Cardiac fibroblast (primary cell): ENCODE results near the gene REST.
A peak's percentile ranks its signal among the peaks of the same experiment; 100 is the strongest.

ENCODE experiments used
- DNase-seq, 2 donors: peaks; one replicate each; pipeline versions ENCODE4 v3.0.0 to v3.0.0-alpha.2; 2010; ENCODE audit warnings: low read depth in 2 of 2
- H3K4me3 ChIP-seq, 2 donors: replicated peaks in 1 of 2; 1 replicate in 1 of 2; 2 replicates in 1 of 2; pipeline ENCODE4 v1.5.1; 2011; ENCODE audit warnings: low read depth in 2 of 2, low read length in 2 of 2, mild to moderate bottlenecking in 2 of 2, moderate library complexity in 1 of 2
- CTCF ChIP-seq: IDR thresholded peaks from one replicate; pipeline ENCODE4 v1.5.1; 2011; ENCODE audit warnings: low read depth, mild to moderate bottlenecking, low read length, inconsistent platforms

The REST gene

GRCh38 chr4:56959100-56959499 is 51.4 kb downstream of the REST start:
- TF ChIP-seq CTCF, result no peak
- no peak for DNase-seq

GRCh38 chr4:56961107-56961500 is 53.4 kb downstream of the REST start:
- no peak for DNase-seq
- no peak overlapping the region for H3K4me3 ChIP-seq
- no peak for TF ChIP-seq CTCF

More at GRCh38 chr4:56959100-56959499, 51.4 kb downstream of the REST start:
- H3K4me3 ChIP-seq, result no peak overlapping the region

GRCh38 chr4:56971383-56971782 is 63.7 kb downstream of the REST start:
- no peak for DNase-seq
- TF ChIP-seq CTCF, result no peak
- no peak overlapping the region for H3K4me3 ChIP-seq

GRCh38 chr4:56972389-56972788 is 64.7 kb downstream of the REST start:
- TF ChIP-seq CTCF, result no peak
- no peak for DNase-seq
- H3K4me3 ChIP-seq, result no peak overlapping the region

GRCh38 chr4:56972809-56973208 is 65.1 kb downstream of the REST start:
- no peak overlapping the region for H3K4me3 ChIP-seq
- no peak for DNase-seq
- TF ChIP-seq CTCF, result no peak

GRCh38 chr4:56973336-56973735 is 65.6 kb downstream of the REST start:
- TF ChIP-seq CTCF, result no peak
- no peak overlapping the region for H3K4me3 ChIP-seq
- DNase-seq, result no peak

- TF ChIP-seq CTCF, result no peak
- peak overlapping the region; percentile 95 to 96 for H3K4me3 ChIP-seq
- DNase-seq, result no peak
Observed at GRCh38 chr4:56976283-56976836, 68.7 kb downstream of the REST start.
